Measurements from ENCODE around the gene TCL1B. TPM values are rescaled to one million over a fixed set of nuclear protein-coding genes. Genes with fewer than 3 reads are reported as not detected.

The TCL1B gene
- total RNA-seq, 1 donor from 2014 or later, result not detected

- no peak for TF ChIP-seq CTCF (IDR thresholded peaks at IDR 0.05)
- Mint-ChIP-seq H3K36me3 (ENCODE audit: low read depth) (no peaks in the 10 kb centered on the region), H3K27me3 (ENCODE audit: low read depth) (peaks cover 28% of the 10 kb centered on the region), H3K27ac (ENCODE audit: unreplicated experiment) (no peak overlapping the region), H3K4me3 (ENCODE audit: unreplicated experiment) (no peak overlapping the region), H3K9me3 (ENCODE audit: low read depth) (no peaks in the 10 kb centered on the region), H3K4me1 (ENCODE audit: low read depth) (no peaks in the 10 kb centered on the region)
- DNase-seq (ENCODE audit: low spot score), result no peak
These were observed 47.0 kb downstream of the TCL1B start for GRCh38 chr14:95733212-95733611.

GRCh38 chr14:95739356-95739755 is 53.1 kb downstream of the TCL1B start:
- Mint-ChIP-seq H3K27me3 (ENCODE audit: low read depth) (peaks cover 12% of the 10 kb centered on the region), H3K36me3 (ENCODE audit: low read depth) (no peaks in the 10 kb centered on the region), H3K4me3 (ENCODE audit: unreplicated experiment) (no peak overlapping the region), H3K4me1 (ENCODE audit: low read depth) (no peaks in the 10 kb centered on the region), H3K9me3 (ENCODE audit: low read depth) (peaks cover 7% of the 10 kb centered on the region), H3K27ac (ENCODE audit: unreplicated experiment) (no peak overlapping the region)
- DNase-seq (ENCODE audit: low spot score), result no peak
- TF ChIP-seq CTCF (IDR thresholded peaks at IDR 0.05), result no peak

DNA sequence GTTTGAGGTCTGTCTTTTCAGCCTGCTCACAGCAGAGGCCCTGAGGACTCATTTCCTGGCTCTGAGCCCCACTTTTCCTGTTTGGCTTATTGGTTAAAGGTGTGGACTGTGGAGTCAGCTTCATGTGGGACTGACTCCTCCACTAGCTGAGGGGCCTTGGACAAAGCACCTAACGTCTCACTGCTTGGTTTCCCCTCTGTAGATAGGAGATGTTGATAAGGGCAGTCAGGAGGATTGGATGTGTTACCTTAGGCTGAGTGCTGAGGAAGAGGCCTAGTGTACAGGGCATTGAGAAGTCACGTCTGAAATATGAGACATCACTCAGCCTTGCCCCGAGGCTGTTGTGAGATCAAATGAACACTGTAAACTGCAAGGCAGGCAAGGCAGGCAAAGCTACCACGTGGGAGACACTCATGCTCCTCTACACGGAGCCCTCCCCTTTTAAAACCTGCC is 54.8 kb downstream of the TCL1B start:
- H3K36me3 Mint-ChIP-seq (ENCODE audit: low read depth), result no peaks in the 10 kb centered on the region
- peaks cover 3% of the 10 kb centered on the region for H3K27me3 Mint-ChIP-seq (ENCODE audit: low read depth)
- no peak overlapping the region for H3K27ac Mint-ChIP-seq (ENCODE audit: unreplicated experiment)
- H3K9me3 Mint-ChIP-seq (ENCODE audit: low read depth), result peaks cover 7% of the 10 kb centered on the region
- no peak overlapping the region for H3K4me3 Mint-ChIP-seq (ENCODE audit: unreplicated experiment)
- H3K4me1 Mint-ChIP-seq (ENCODE audit: low read depth), result no peaks in the 10 kb centered on the region
- no peak for TF ChIP-seq CTCF (IDR thresholded peaks at IDR 0.05)
- no peak for DNase-seq (ENCODE audit: low spot score)

- DNase-seq (ENCODE audit: low spot score), result no peak
- Mint-ChIP-seq H3K27ac (ENCODE audit: unreplicated experiment) (no peak overlapping the region), H3K27me3 (ENCODE audit: low read depth) (peaks cover 3% of the 10 kb centered on the region), H3K4me1 (ENCODE audit: low read depth) (no peaks in the 10 kb centered on the region), H3K9me3 (ENCODE audit: low read depth) (peaks cover 7% of the 10 kb centered on the region), H3K36me3 (ENCODE audit: low read depth) (no peaks in the 10 kb centered on the region), H3K4me3 (ENCODE audit: unreplicated experiment) (no peak overlapping the region)
- no peak for TF ChIP-seq CTCF (IDR thresholded peaks at IDR 0.05)
These were observed 55.6 kb downstream of the TCL1B start for GRCh38 chr14:95741781-95742180.

Other genes starting within 250 kb of the TCL1B start
- gene SYNE3, start 169.8 kb upstream of the TCL1B start, total RNA-seq, result 21.4 to 22.3 TPM (median 22.0 TPM) in 3 replicates
- gene GLRX5, start 151.4 kb upstream of the TCL1B start, total RNA-seq, result 30.9 to 38.9 TPM (median 33.4 TPM) in 3 replicates
- not detected in 3 replicates for gene TCL1A, start 27.7 kb downstream of the TCL1B start, total RNA-seq
- not detected in 3 replicates for gene TUNAR, start 190.4 kb downstream of the TCL1B start, total RNA-seq